SK-N-SH (cell line): ENCODE measurements around the gene ZBTB6. TPM values are rescaled to one million over a fixed set of nuclear protein-coding genes. Genes with fewer than 3 reads are reported as not detected.

ENCODE experiments used
- CTCF ChIA-PET: fragments of 300-600, 350-600 bp; formaldehyde crosslinking; extraction: SDS; loops from one replicate; lab custom pipeline; 2021; lab: Yijun Ruan, JAX
- POLR2A ChIA-PET: fragments of 350-600 bp; sonication (Branson Sonifier 250); formaldehyde crosslinking; extraction: SDS; loops from one replicate; lab custom pipeline; 2020; ENCODE audit warnings: antibody characterized with exemption, inconsistent platforms; lab: Yijun Ruan, JAX
- DNase-seq: peaks from one replicate; pipeline ENCODE4 v3.0.0; 2012
- H2AFZ ChIP-seq: fragments of 200-600 bp; sonication (generic); 2 replicates; pipeline ENCODE4 v1.8.1; 2016; ENCODE audit warnings: antibody characterized with exemption, mild to moderate bottlenecking, low read depth
- H3F3A ChIP-seq: fragments of 200-600 bp; sonication (generic); replicated peaks from 2 replicates; pipeline ENCODE3; 2016; ENCODE audit warnings: antibody characterized with exemption, mild to moderate bottlenecking; ENCODE audit not compliant: insufficient read depth
- H3K27ac ChIP-seq, 2 experiments: fragments of 200-500 bp in 1 of 2; fragments of 200-600 bp in 1 of 2; sonication (Bioruptor generic) in 1 of 2; sonication (generic), shearing (Covaris generic) in 1 of 2; 2 replicates each; pipeline versions ENCODE4 v1.5.1 to v1.6.1; 2014 to 2016; ENCODE audit warnings: low read depth in 2 of 2, inconsistent platforms in 1 of 2, low read length in 1 of 2, mild to moderate bottlenecking in 1 of 2, mixed read lengths in 1 of 2
- H3K27me3 ChIP-seq: fragments of 200-600 bp; sonication (generic), shearing (Covaris generic); 2 replicates; pipeline ENCODE4 v1.6.1; 2016; ENCODE audit warnings: mixed run types; ENCODE audit not compliant: insufficient read depth
- H3K36me3 ChIP-seq, 2 experiments: fragments of 200-500 bp in 1 of 2; fragments of 200-600 bp in 1 of 2; sonication (Bioruptor generic) in 1 of 2; sonication (generic) in 1 of 2; replicated peaks in 1 of 2; 2 replicates each; pipeline versions ENCODE3 to v1.5.1; 2014 to 2016; ENCODE audit warnings: low read length in 1 of 2, mild to moderate bottlenecking in 1 of 2; ENCODE audit not compliant: insufficient read depth in 2 of 2, control insufficient read depth in 1 of 2
- H3K4me1 ChIP-seq, 2 experiments: fragments of 200-500 bp in 1 of 2; fragments of 200-600 bp in 1 of 2; sonication (Bioruptor generic) in 1 of 2; sonication (generic), shearing (Covaris generic) in 1 of 2; 2 replicates each; pipeline versions ENCODE4 v1.5.1 to v1.6.1; 2014 to 2016; ENCODE audit warnings: low read depth in 1 of 2, low read length in 1 of 2, mixed run types in 1 of 2; ENCODE audit not compliant: insufficient read depth in 2 of 2, control insufficient read depth in 1 of 2
- H3K4me2 ChIP-seq: fragments of 200-600 bp; sonication (generic), shearing (Covaris generic); 2 replicates; pipeline ENCODE4 v1.6.1; 2017; ENCODE audit warnings: mixed run types
- H3K4me3 ChIP-seq, 2 experiments: fragments of 200-500 bp in 1 of 2; fragments of 200-600 bp in 1 of 2; sonication (Bioruptor generic) in 1 of 2; sonication (generic), shearing (Covaris generic) in 1 of 2; 2 replicates each; pipeline versions ENCODE4 v1.5.1 to v1.8.1; 2014 to 2016; ENCODE audit warnings: low read depth in 2 of 2, inconsistent platforms in 1 of 2, low read length in 1 of 2, mild to moderate bottlenecking in 1 of 2, mixed read lengths in 1 of 2, moderate library complexity in 1 of 2
- H3K79me2 ChIP-seq: fragments of 200-600 bp; sonication (generic); 2 replicates; pipeline ENCODE4 v1.8.1; 2017; ENCODE audit warnings: mild to moderate bottlenecking; ENCODE audit not compliant: insufficient read depth
- H3K9ac ChIP-seq: fragments of 200-600 bp; sonication (generic); 2 replicates; pipeline ENCODE4 v1.6.1; 2017; ENCODE audit warnings: mixed run types
- H3K9me2 ChIP-seq: fragments of 200-600 bp; sonication (generic); 2 replicates; pipeline ENCODE4 v1.6.1; 2017; ENCODE audit warnings: mixed run types
- H3K9me3 ChIP-seq: fragments of 200-600 bp; sonication (generic); 2 replicates; pipeline ENCODE4 v1.6.1; 2017; ENCODE audit warnings: mixed run types, mild to moderate bottlenecking, moderate library complexity
- H4K20me1 ChIP-seq: fragments of 200-600 bp; sonication (generic); 2 replicates; pipeline ENCODE4 v1.6.1; 2017; ENCODE audit warnings: mild to moderate bottlenecking, mixed run types; ENCODE audit not compliant: insufficient read depth
- CHD2 ChIP-seq: fragments of 150-350 bp; IDR thresholded peaks from 2 replicates; pipeline ENCODE4 v1.6.1; 2018; ENCODE audit warnings: low read length; ENCODE audit not compliant: partially characterized antibody
- CTCF ChIP-seq: fragments of 200-600 bp; sonication (generic); IDR thresholded peaks from 2 replicates; pipeline ENCODE4 v1.6.1; 2017; ENCODE audit warnings: antibody characterized with exemption, mild to moderate bottlenecking, moderate library complexity
- FOSL2 ChIP-seq: IDR thresholded peaks from 2 replicates; pipeline ENCODE4 v1.4.0; 2012; ENCODE audit warnings: low read depth, mild to moderate bottlenecking, moderate library complexity, borderline replicate concordance
- IRF3 ChIP-seq: fragments of 150-350 bp; IDR thresholded peaks from 2 replicates; pipeline ENCODE4 v1.6.1; 2016; ENCODE audit warnings: mild to moderate bottlenecking, low read depth, low read length
- JUND ChIP-seq: IDR thresholded peaks from 2 replicates; pipeline ENCODE4 v1.4.0; 2012
- MAX ChIP-seq: IDR thresholded peaks from 2 replicates; pipeline ENCODE4 v1.4.0; 2012; ENCODE audit warnings: low read depth
- NFIC ChIP-seq: IDR thresholded peaks from 2 replicates; pipeline ENCODE4 v1.4.0; 2012; ENCODE audit warnings: borderline replicate concordance
- POLR2AphosphoS5 ChIP-seq: IDR thresholded peaks from 2 replicates; pipeline ENCODE4 v1.6.1; 2012; ENCODE audit warnings: low read depth, low read length
- RAD21 ChIP-seq: IDR thresholded peaks from 2 replicates; pipeline ENCODE4 v1.6.1; 2012; ENCODE audit warnings: mild to moderate bottlenecking, low read length
- RFX5 ChIP-seq: IDR thresholded peaks from 2 replicates; pipeline ENCODE4 v1.6.1; 2012; ENCODE audit warnings: mild to moderate bottlenecking, improper control_type of control experiment, low read length
- SIN3A ChIP-seq: IDR thresholded peaks from 2 replicates; pipeline ENCODE4 v1.6.1; 2012; ENCODE audit warnings: low read depth, mild to moderate bottlenecking, low read length, moderate library complexity, borderline replicate concordance
- SMC3 ChIP-seq: IDR thresholded peaks from 2 replicates; pipeline ENCODE4 v1.6.1; 2012; ENCODE audit warnings: low read depth, low read length, improper control_type of control experiment
- TCF12 ChIP-seq: IDR thresholded peaks from 2 replicates; pipeline ENCODE4 v1.4.0; 2012
- TEAD4 ChIP-seq: IDR thresholded peaks from 2 replicates; pipeline ENCODE4 v1.4.0; 2012; ENCODE audit warnings: mild to moderate bottlenecking, borderline replicate concordance; ENCODE audit not compliant: insufficient read depth
- USF1 ChIP-seq: IDR thresholded peaks from 2 replicates; pipeline ENCODE4 v1.4.0; 2012; ENCODE audit warnings: low read depth, borderline replicate concordance
- USF2 ChIP-seq: fragments of 150-350 bp; IDR thresholded peaks from 2 replicates; pipeline ENCODE4 v1.6.1; 2017; ENCODE audit warnings: antibody characterized with exemption, low read length, low read depth, borderline replicate concordance
- WGBS: methylation state at CpG from one replicate; pipeline ENCODE4 v1.1.6; 2017; ENCODE audit warnings: low lambda C conversion rate; 5-methylcytosine and 5-hydroxymethylcytosine counted together
- polyA plus RNA-seq, 3 experiments: library from polyadenylated mRNA; depleted of rRNA; stranded (reverse); fragments of >200 nt; gene quantifications; 2 replicates each; pipeline ENCODE4 v1.2.3, GENCODE V29; 2012

Gene ZBTB6
- polyA plus RNA-seq, 1 of the 3 experiments (the other 2 are of a cell fraction): 2.2 TPM

GRCh38 chr9:122961139-122961538 is 48.0 kb upstream of the ZBTB6 start:
- Histone ChIP-seq H3K27ac (no peak overlapping the region), H3K4me2 (no peak overlapping the region), H3K79me2 (peaks cover 12% of the 10 kb centered on the region; the same call in 1 of the 2 replicates), H4K20me1 (no peaks in the 10 kb centered on the region), H3K4me3 (no peak overlapping the region), H3K27me3 (no peaks in the 10 kb centered on the region), H3K36me3 (peaks cover 36 to 43% of the 10 kb centered on the region in 2 experiments), H3K9ac (no peak overlapping the region), H3F3A (peaks cover 4% of the 10 kb centered on the region), H3K9me3 (no peaks in the 10 kb centered on the region), H3K4me1 (no peaks in the 10 kb centered on the region), H2AFZ (no peak overlapping the region), H3K9me2 (no peaks in the 10 kb centered on the region)
- CTCF ChIA-PET: interaction anchor here (1.5 kb wide), 1 partner anchor 388 kb away, joined by 3 read pairs; no protein-coding TSS in a partner anchor
- POLR2A ChIA-PET: no interaction called here
- TF ChIP-seq SIN3A: no peak
- no peak for TF ChIP-seq TCF12
- no peak for TF ChIP-seq SMC3
- TF ChIP-seq CTCF: no peak
- no peak for TF ChIP-seq CHD2
- WGBS: 95% methylated on average over 1 of the region's 1 CpG
- DNase-seq: no peak

- H2AFZ ChIP-seq: no peak overlapping the region
- peaks cover 34% of the 10 kb centered on the region for H4K20me1 ChIP-seq
- no peaks in the 10 kb centered on the region for H3K27me3 ChIP-seq
- H3K27ac ChIP-seq: no peak overlapping the region
- H3K4me1 ChIP-seq: peaks cover 0 to 14% of the 10 kb centered on the region in 2 experiments; a peak in 2 of 4 replicates
- H3K4me2 ChIP-seq: no peak overlapping the region
- H3K9ac ChIP-seq: no peak overlapping the region
- no peak overlapping the region for H3K4me3 ChIP-seq
- H3K79me2 ChIP-seq: peaks cover 60% of the 10 kb centered on the region
- ChIA-PET CTCF (interaction anchor here (1.1 to 1.5 kb wide), 2 partner anchors 16 to 35 kb away, joined by 3 to 4 read pairs; no protein-coding TSS in a partner anchor), POLR2A (no interaction called here)
- peaks cover 14% of the 10 kb centered on the region for H3F3A ChIP-seq
- no peaks in the 10 kb centered on the region for H3K9me2 ChIP-seq
- no peak for DNase-seq
- H3K36me3 ChIP-seq: peaks cover 20 to 22% of the 10 kb centered on the region in 2 experiments
- no peak for TF ChIP-seq FOSL2
- TF ChIP-seq NFIC: no peak
- TF ChIP-seq USF1: no peak
- TF ChIP-seq MAX: no peak
- H3K9me3 ChIP-seq: no peaks in the 10 kb centered on the region
Observed at GRCh38 chr9:122955961-122956360, 42.8 kb upstream of the ZBTB6 start.

- Histone ChIP-seq H2AFZ (no peak overlapping the region), H3K36me3 (peaks cover 6 to 7% of the 10 kb centered on the region in 2 experiments), H4K20me1 (peaks cover 46% of the 10 kb centered on the region), H3F3A (peaks cover 14% of the 10 kb centered on the region), H3K4me1 (peaks cover 0 to 14% of the 10 kb centered on the region in 2 experiments; a peak in 2 of 4 replicates), H3K79me2 (peaks cover 77% of the 10 kb centered on the region), H3K4me3 (no peak overlapping the region), H3K9me3 (no peaks in the 10 kb centered on the region), H3K27ac (peak overlapping the region in 1 of 2 experiments; percentile 59; a peak in 2 of 4 replicates), H3K27me3 (no peaks in the 10 kb centered on the region), H3K4me2 (peak overlapping the region; percentile 4; the same call in 1 of the 2 replicates), H3K9me2 (no peaks in the 10 kb centered on the region), H3K9ac (no peak overlapping the region)
- POLR2A ChIA-PET: no interaction called here
- no peak for DNase-seq
- CTCF ChIA-PET: no interaction called here
- TF ChIP-seq USF2 (no peak), CHD2 (no peak), RFX5 (no peak), TEAD4 (no peak), IRF3 (no peak), POLR2AphosphoS5 (no peak), SMC3 (no peak), MAX (no peak), FOSL2 (no peak), JUND (0 out of 2 replicates have a peak, but pooled peaks have one; percentile 7), RAD21 (no peak), NFIC (peak; percentile 44; the same call in 1 of the 2 replicates)
Observed at GRCh38 chr9:122954253-122954691, 41.1 kb upstream of the ZBTB6 start.
